ENCODE results near the gene SDK1. TPM values are rescaled to one million over a fixed set of nuclear protein-coding genes. Genes with fewer than 3 reads are reported as not detected.

Gene SDK1
- total RNA-seq, 2 experiments from 2014 or later: 0.19 to 0.36 TPM

DNA sequence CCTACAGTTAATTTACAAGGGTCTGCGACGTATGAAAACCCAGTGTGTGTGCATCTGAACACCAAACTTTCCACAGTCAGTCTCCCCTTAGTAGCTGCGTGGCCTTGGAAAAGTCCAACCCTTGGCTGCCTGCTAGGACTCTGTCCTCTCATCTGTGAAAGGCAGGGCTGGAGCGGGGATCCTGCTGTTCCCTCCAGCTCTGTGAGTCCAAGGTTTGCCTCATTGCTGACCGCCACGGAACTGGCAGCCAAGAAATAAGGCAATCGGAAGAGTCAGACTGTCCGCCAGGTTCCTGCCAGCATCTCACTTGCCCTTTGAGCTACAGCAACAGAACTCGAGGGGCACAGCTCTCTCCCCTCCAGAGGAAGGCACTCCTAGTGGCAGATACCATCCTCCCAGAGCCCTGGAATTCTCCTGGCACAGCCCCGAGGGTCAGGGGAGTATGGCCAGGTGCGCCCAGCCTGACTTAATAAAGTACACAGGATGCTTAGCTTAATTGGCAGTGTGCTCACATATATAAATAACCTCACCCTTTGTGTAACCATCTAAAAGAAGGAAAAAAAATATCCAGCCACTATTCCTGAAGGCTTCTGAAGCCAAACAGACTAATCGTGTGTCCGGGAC, 851.0 kb downstream of the SDK1 start:
- intact Hi-C loops (cut with micrococcal nuclease; ENCODE audit: unreplicated experiment): no loop called here
- CTCF ChIA-PET (ENCODE audit: unreplicated experiment): no interaction called here
- H3K4me1 ChIP-seq (ENCODE audit: insufficient read depth, low read length, poor library complexity, severe bottlenecking): no peaks in the 10 kb centered on the region
- POLR2A ChIA-PET: no interaction called here
- H3K27ac ChIP-seq (ENCODE audit: low read depth, low read length, poor library complexity, severe bottlenecking): no peak overlapping the region
- no peak overlapping the region for H3K4me2 ChIP-seq (ENCODE audit: low read length)
- DNase-seq (ENCODE audit: low spot score): no peak
- H3K4me3 ChIP-seq (ENCODE audit: low read depth, low read length, poor library complexity, severe bottlenecking): no peak overlapping the region
- no peaks in the 10 kb centered on the region for H3K36me3 ChIP-seq (ENCODE audit: insufficient read depth, low read length)
- no peaks in the 10 kb centered on the region for H3K9me3 ChIP-seq (ENCODE audit: low read length)
- H3K9me2 ChIP-seq (ENCODE audit: insufficient read depth, low read length): no peaks in the 10 kb centered on the region
- no TSS peak for BruUV-seq (replicated peaks)
- H4K20me1 ChIP-seq (ENCODE audit: insufficient read depth, low read length): no peaks in the 10 kb centered on the region
- TF ChIP-seq, protein P1, sequence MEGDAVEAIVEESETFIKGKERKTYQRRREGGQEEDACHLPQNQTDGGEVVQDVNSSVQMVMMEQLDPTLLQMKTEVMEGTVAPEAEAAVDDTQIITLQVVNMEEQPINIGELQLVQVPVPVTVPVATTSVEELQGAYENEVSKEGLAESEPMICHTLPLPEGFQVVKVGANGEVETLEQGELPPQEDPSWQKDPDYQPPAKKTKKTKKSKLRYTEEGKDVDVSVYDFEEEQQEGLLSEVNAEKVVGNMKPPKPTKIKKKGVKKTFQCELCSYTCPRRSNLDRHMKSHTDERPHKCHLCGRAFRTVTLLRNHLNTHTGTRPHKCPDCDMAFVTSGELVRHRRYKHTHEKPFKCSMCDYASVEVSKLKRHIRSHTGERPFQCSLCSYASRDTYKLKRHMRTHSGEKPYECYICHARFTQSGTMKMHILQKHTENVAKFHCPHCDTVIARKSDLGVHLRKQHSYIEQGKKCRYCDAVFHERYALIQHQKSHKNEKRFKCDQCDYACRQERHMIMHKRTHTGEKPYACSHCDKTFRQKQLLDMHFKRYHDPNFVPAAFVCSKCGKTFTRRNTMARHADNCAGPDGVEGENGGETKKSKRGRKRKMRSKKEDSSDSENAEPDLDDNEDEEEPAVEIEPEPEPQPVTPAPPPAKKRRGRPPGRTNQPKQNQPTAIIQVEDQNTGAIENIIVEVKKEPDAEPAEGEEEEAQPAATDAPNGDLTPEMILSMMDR (conservative IDR thresholded peaks at IDR 0.05; ENCODE audit: low read length): no peak
- TF ChIP-seq EZH2phosphoT487 (IDR thresholded peaks at IDR 0.05; ENCODE audit: borderline replicate concordance, low read depth, low read length): no peak
- H2AFZ ChIP-seq (ENCODE audit: low read length): no peak overlapping the region
- H3K79me2 ChIP-seq (ENCODE audit: insufficient read depth, low read depth, low read length): no peaks in the 10 kb centered on the region

DNA sequence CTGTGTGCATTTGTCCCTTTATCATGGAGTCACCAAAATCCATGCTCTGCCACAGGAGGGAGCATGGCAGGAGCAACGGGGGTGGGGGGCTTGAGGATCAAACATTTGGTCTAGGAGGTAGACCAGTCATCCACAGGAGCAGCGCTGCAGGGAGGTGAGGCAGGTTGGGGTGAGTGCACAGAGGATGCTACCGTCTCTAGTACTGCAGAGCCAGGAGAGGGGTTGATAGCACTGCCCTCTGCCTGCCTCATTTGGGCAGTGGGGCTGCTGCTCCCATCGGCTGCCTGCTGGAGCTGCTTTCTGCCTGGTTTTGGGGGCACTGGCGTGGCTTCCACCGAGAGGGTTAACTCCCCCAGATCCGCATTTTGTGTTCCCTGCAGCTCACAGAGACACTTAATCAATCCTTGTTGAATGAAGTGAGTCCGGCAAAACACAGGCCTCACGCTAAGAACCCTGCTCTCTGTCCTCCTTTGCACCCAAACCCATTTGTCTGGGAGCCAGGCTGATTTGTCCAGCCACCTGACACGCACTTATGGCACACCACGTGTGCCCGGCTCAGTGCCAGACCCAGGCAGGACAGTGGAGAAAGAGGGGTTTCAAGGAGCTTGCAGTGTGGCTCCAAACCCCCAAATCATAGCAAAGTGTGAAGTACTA, 854.0 kb downstream of the SDK1 start:
- Histone ChIP-seq H3K36me3 (ENCODE audit: insufficient read depth, low read length) (no peaks in the 10 kb centered on the region), H3K27ac (ENCODE audit: low read depth, low read length, poor library complexity, severe bottlenecking) (no peak overlapping the region), H3K9me3 (ENCODE audit: low read length) (no peaks in the 10 kb centered on the region), H3K4me2 (ENCODE audit: low read length) (no peak overlapping the region), H3K79me2 (ENCODE audit: insufficient read depth, low read depth, low read length) (no peaks in the 10 kb centered on the region), H3K9me2 (ENCODE audit: insufficient read depth, low read length) (no peaks in the 10 kb centered on the region), H3K4me3 (ENCODE audit: low read depth, low read length, poor library complexity, severe bottlenecking) (no peak overlapping the region), H4K20me1 (ENCODE audit: insufficient read depth, low read length) (no peaks in the 10 kb centered on the region), H2AFZ (ENCODE audit: low read length) (no peak overlapping the region), H3K4me1 (ENCODE audit: insufficient read depth, low read length, poor library complexity, severe bottlenecking) (no peaks in the 10 kb centered on the region)
- CTCF ChIA-PET (ENCODE audit: unreplicated experiment): no interaction called here
- POLR2A ChIA-PET: no interaction called here
- no TSS peak for BruUV-seq (replicated peaks)
- TF ChIP-seq, protein P1 (conservative IDR thresholded peaks at IDR 0.05; ENCODE audit: low read length): no peak
- TF ChIP-seq EZH2phosphoT487 (IDR thresholded peaks at IDR 0.05; ENCODE audit: borderline replicate concordance, low read depth, low read length): no peak
- intact Hi-C loops (cut with micrococcal nuclease; ENCODE audit: unreplicated experiment): no loop called here
- no peak for DNase-seq (ENCODE audit: low spot score)

DNA sequence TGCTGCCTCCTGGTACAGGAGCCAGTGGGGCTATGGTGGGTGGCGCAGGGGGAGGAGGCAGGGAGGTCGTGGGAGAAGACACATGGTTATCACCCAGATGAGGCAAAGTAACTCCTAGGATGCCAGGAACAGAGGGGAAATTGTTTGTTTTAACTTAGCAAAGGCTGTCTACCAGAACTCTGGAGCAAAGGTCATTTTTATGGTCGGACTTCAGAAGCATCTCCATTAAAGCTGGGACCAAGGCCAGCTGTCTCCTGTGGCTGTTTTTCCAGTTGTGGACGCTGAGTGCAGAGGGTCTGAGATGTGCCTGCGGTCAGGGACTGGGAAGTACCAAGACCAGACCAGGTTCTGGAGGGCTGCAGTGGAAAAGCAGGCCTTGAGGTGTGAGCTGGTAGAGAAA, 855.1 kb downstream of the SDK1 start:
- ChIA-PET CTCF (ENCODE audit: unreplicated experiment) (no interaction called here), POLR2A (no interaction called here)
- Histone ChIP-seq H3K4me3 (ENCODE audit: low read depth, low read length, poor library complexity, severe bottlenecking) (no peak overlapping the region), H3K9me2 (ENCODE audit: insufficient read depth, low read length) (no peaks in the 10 kb centered on the region), H3K4me1 (ENCODE audit: insufficient read depth, low read length, poor library complexity, severe bottlenecking) (no peaks in the 10 kb centered on the region), H3K9me3 (ENCODE audit: low read length) (no peaks in the 10 kb centered on the region), H2AFZ (ENCODE audit: low read length) (no peak overlapping the region), H4K20me1 (ENCODE audit: insufficient read depth, low read length) (no peaks in the 10 kb centered on the region), H3K27ac (ENCODE audit: low read depth, low read length, poor library complexity, severe bottlenecking) (no peak overlapping the region), H3K36me3 (ENCODE audit: insufficient read depth, low read length) (no peaks in the 10 kb centered on the region), H3K4me2 (ENCODE audit: low read length) (no peak overlapping the region), H3K79me2 (ENCODE audit: insufficient read depth, low read depth, low read length) (no peaks in the 10 kb centered on the region)
- DNase-seq (ENCODE audit: low spot score): no peak
- BruUV-seq (replicated peaks): no TSS peak
- TF ChIP-seq, protein P1 (conservative IDR thresholded peaks at IDR 0.05; ENCODE audit: low read length): no peak
- TF ChIP-seq EZH2phosphoT487 (IDR thresholded peaks at IDR 0.05; ENCODE audit: borderline replicate concordance, low read depth, low read length): no peak
- intact Hi-C loops (cut with micrococcal nuclease; ENCODE audit: unreplicated experiment): no loop called here

Measured in OCI-LY7 (cell line).